ENCODE data around the gene PEX10.

The PEX10 gene

DNA sequence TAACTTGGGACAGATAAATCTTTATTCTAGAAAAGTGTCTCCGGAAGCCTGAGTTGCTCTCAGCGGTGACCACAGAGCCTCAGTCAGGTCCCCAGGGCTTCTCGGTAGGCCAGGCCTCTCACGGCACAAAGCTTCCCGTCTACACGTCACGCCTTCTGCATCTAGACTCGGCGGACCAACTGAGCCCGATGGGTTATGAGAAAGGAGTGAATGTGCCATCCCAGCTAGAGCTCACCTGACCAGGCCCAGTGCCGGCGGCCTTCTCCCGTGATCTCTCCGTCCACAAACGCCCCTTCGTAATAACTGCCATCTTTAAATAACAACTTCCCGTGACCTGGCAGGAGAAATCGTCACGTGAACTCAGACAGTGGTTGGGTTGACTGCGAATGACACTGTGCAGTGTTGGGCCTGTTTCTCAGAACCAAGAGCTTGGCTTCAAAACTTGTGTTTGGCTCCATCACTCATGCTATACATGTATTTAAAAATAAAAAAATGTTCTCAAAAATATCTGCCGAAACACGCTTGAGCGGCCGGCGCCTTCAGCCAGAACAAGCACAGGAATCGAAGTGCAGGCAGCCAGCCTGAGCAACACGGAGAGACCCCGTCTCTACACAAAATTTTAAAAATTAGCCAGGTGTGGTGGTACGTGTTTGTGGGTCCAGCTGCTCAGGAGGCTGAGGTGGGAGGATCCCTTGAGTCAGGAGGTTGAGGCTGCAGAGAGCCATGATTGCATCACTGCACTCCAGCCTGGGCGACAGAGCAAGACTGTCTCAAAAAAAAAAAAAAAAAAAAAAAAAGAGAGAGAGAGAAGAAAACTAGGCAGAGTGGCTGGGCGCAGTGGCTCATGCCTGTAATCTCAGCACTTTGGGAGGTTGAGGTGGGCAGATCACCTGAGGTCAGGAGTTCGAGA, 24.1 kb downstream of the PEX10 start:
- no peak for DNase-seq (ENCODE audit: low read depth in 2 of 2)

DNA sequence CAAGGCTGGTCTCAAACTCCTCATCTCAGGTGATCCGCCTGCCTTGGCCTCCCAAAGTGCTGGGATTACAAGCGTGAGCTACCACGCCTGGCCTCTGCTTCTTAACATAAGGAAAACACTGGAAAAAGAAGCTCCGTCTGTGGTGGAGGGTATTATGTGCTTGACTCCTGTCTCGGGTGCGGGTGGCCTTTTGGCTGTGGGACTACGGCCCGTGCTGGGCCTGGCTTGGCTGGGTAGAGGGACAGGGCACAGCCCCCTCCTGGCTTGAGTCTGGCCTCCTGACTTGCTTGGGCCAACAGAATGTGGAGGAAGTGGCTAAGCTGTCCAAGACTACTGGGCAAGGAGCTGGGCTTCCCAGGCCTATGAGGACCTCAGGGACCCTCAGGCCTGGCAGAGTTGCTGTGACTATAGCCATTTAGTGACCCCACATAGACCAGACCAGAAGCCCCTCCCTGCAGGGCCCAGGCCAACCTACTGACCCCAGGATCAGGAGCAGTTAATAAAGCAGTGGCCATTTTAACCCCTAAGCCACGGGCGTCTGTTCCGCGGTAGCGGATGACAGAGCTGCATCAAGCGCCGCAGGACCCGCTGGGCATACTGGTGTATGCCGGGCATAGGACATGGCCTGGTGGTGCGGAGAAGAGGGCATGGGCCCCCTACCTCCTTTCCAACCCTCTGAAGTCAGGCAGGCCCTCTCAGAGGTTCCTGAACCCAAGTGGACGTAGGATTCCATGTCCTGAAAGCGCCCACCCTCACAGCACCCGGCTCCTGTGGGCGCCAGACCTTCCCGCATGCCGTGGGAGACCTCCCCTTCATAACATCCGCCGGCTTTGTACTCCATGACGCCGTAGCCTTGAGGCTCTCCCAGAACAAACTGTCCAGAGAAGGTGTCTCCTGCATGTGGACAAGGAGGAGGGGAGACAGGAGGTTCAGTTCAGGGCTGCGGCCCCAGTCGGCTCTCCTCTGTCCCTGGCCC, 25.4 kb downstream of the PEX10 start:
- DNase-seq (ENCODE audit: low read depth in 2 of 2), result no peak

DNA sequence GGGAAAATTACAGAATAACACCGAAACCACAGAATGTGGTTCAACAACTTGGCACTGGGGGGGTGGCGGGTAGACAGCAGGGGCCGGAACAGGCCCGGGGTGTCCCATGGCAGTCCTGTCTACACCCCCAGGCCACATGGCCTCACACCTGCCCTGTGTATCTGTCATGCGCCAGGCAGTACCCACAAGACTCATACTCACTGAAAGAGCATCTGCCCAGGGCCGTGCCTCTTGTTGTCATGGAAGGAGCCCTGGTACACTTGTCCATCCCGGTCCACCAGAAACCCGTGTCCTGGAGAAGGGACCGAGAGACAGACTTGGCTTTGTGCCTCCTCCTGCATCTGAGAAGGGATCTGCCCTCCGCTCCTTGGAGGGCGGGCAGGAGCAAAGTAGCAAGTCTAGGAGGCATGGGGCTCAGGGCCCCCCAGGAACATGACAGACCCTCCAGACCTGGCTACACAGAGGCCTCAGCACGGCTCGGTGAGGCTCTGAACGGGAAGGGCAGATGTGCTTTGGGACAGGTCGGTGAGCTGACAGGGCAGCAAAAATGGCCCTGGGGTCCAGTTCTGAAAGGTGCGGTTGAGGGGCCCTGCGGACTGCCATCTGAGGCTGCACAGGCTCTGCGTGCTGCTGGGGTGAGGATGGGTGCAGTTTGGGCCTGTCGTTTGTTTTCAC, 26.6 kb downstream of the PEX10 start:
- DNase-seq (ENCODE audit: low read depth in 2 of 2), result no peak

DNA sequence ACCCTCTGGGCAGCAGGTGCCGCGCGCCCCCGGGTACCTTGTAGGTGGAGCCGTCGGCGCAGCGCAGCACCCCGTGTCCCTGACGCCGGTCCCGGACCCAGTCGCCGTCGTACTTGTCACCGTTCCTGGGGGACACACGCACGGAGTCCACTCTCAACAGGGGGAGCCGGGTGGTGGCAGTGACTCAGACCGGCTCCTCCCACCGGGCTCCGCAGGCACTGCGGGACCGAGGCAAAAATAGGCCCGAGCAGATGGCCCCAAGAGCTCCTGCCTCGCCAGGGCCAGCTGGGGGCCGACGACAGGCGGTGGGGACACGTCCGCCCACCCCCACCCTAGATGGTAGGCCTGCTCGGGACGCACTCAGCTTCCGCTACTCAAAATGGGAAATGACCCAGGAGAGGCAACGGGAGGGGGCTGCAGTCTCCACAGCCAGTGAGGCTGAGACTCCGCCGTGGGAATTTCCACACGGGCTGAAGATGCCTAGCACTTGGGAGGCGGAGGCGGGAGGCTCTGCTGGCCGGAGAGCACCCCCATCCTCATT, 27.4 kb downstream of the PEX10 start:
- DNase-seq (ENCODE audit: low read depth in 2 of 2), result no peak

DNA sequence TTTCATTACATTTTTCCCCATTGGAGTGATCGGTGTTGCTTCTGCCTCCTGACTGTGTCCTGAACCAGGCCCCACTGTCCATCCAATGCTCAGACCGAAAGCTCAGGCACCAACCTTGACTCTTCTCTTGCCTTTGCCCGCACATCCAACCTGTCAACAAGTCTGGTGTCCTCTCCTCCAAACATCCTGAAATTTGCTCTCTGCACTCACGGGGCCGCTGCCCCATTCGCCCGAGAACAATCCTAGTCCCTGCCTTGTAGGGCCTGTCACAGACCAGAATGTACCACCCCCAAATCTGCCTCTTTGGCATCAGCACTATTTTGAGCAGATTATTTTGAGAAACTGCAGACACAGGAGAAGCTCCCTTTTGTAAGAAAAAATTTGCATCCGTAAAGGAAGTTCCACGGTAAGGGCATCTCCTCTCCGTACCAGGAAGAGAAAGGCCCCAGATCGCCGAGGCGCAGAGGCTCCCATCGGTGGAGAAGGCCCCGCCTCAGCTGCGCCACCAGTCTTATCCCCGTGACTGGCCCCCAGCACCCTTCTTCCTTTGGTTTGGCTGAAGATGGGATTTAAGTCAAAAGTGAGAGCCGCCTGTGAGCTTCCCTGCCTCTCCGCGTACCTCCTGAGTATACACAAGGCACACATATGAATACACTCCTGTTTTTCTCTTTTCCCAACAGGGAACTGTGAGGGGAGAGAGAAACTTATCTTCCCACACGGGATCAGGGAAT, 28.1 kb downstream of the PEX10 start:
- DNase-seq (ENCODE audit: low read depth in 2 of 2), result no peak

DNA sequence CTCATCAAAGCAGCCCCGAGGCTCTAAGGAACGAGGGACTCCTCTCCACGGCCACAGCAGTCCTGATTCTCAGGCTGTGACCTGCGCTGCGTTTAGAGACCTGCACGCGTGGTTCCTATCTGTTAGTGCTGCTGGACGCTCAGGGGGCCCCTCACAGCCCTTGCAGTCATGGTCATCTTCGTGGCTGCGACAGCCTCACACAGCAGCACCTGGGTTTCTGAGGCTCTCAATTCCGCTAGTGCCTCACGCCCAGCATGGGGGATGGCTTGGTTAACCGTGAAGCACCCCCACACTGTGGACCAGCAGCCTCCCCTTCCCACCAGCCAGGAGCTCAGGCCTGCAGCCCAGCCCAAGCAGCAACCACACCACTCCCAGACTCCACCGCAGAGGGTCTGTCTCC, 28.8 kb downstream of the PEX10 start:
- DNase-seq (ENCODE audit: low read depth in 2 of 2), result no peak

DNA sequence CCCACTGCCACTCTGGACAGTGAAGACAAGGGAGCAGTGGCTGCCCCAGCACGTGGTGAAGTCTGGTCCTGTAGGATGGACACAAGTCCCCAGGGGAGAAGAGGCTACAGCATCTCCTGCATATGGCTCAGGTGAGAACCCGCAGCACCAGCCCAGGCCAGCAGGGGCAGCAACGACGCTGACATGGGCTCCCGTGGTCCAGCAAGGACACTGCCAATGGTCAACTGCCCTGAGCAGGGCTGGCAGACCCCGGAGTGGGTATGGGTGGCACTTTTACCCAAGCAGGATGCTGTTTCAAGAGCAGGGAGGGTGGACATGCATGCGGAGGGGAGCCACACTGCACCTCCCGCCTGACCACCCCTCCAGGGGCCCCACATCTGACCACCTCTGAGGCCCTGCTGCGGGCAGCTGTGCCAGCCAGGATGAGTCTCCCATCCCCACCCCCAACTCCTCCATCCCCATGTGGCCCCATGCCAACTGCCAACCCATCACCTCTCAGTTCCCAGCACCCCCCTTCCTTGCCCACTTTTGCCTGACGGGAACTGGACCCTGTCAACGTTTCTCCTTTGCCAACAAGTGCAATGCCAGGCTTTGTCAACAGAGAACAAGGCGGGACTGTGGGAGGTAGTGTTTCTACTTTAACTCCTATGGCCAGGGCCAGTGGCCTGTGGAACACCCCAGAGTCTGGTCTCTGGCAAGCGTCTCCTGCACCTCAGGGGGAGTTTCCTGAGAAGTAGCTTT, 29.6 kb downstream of the PEX10 start:
- DNase-seq (ENCODE audit: low read depth in 2 of 2), result no peak

DNA sequence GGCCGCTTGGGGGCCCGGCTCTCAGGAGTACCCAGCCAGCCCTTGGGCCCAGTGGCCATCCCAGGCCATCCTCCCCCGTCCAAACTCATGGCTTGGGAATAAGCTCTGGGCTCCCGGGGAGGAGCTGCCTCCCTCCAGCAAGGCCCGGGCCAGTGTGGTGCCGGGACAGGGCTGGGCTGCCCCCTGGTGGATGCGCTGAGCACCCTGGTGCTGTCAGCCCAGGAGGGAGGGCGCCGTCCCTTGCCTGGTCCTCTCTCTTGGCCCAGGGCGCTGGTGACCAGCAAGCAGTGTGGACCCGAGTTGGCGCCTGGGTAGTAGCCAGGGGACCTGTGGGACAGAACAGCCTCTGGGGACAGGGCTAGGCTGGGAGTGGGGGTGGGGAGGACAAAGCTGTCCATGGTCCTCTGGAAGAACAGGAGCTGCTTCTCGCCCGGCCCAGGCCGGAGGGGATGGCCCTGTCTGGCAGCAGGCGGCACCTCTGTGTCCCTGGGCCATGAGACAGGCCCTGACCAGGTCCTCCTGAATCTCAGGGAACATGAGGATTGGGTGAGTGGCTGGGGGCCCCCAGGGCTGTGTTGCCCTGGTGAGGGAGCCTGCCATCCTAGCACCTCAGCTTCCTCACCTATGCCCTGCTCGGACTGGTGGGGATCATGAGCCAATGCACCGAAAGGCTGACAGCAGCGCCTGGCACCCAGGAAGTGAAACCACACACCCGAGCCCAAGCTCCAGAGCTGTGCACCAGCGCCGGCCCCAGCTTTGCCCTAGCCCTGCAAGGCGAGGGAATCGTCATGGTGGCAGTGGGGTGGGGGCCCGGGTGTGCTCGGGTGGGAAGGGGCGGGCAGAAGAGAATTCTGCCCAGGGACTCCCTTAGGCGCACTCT, 30.4 kb downstream of the PEX10 start:
- DNase-seq (ENCODE audit: low read depth in 2 of 2), result peak; percentile 67 to 80

DNA sequence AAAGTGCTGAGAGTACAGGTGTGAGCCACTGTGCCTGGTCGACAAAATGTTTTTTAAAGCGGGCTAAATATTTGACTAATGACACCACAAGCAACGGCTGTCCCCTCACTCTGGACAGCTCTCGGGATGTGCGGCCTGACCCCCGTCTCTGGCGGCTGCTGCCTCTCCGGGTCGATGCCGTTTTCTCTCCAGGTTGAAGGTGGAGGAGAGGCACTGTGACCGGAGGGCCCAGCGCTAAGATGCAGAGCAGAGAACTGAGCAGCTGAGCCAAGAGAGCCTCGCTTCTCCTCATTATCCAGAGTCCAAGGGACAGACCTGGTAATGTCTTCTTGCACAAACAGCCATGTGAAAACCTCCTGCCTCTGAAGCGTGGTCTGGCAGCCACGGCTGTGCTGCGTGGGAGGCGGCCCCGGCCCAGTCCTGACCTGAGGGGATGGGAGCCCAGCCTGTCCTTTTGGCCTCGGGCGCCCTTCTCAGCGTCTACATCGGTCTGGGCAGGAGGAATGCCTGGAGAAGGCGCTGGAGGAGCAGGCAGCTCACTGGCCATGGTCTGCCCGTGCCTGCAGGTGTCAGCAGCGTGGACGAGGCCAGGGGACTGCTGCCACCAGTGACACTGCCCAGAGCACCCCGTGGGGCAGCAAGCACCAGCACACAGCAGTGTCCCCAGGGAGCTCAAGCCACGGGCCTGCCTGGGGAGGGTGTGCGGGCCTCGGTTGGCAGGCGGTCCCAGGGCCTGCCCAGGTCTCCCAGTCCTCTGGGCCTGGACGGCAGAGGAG, 31.4 kb downstream of the PEX10 start:
- DNase-seq (ENCODE audit: low read depth in 2 of 2), result no peak

DNA sequence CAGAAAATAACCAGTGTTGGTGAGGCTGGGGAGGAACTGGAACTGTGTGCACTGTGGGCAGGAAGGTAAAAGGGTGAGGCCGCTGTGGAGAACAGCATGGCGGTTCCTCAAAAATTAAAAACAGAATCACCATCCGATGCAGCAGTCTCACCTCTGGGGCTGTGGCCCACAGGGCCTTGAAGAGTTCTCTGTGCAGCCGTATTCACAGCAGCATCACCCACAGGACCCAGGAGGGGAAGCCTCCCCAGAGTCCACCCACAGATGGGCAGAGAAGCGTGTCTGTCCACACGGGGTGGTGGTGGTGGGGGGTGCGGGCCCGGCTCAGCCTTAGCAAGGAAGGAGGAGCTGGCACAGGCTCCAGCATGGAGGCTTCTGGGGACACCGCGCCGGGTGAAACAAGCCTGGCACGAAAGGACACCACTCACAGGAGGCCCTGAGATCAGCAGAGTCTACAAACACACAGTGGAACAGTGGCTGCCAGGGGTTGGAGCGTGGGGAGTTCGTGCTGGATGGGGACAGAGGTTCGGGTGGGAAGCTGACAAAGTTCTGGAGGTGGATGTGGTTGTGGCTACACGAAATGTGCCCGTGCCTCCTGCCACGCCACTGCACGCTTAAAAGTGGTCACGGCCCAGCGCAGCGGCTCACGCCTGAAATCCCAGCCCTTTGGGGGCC, 32.5 kb downstream of the PEX10 start:
- no peak for DNase-seq (ENCODE audit: low read depth in 2 of 2)

DNA sequence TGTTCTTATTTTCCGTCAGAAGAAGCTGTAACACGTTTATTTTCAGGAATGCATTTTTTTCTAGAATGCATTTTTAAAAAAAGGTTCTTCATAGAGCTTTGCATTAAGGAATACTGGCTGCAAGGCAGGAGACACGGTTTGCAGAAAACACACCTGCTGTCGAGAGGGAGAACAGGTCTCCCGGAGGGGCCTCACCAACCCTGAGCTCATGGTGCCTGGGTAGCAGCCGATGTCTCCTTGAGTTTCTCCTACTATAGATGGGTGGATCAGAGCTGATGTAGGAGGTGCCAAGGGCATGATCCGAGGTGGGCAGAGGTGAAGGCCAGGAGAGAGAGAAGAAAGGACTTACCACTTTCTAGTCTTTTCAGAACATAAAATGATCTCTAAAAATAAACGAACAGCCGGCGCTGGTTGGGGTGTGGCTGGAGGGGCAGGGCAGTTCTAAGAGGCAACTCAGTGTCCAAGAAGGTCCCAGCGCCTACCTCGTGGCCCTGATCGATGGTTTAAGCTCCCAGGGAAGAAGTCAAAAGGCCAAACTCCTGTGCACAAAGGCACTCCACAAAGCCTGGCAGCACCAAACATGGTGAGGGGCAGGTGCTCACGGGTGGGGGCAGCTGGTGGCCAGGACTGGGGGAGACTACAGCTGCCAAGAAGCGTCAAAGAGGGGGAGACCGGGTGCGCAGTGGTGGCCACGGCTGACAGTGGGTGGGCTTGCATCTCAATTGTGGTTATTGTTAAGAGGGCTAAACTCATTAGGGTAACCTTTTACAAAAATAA, 33.2 kb downstream of the PEX10 start:
- no peak for DNase-seq (ENCODE audit: low read depth in 2 of 2)

DNA sequence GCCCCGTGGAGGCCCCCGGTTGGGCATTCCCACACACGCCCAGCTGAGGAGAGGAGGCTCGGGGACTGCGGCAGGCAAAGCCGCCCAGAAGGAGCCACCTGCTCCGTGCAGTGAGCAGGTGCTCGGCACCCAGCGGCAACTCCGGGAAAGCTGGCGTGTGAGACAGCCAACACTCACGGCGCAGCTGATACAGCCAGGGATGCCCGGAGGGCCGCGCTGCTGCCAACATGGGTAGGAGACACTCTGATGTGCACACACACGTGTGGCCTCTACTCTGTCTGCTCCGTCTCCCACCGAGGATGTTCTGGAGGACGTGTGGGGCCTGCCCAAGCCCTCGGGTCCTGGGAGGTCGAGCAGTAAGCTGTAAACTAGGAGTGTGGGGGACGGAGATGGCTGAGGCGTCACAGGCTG, 33.9 kb downstream of the PEX10 start:
- DNase-seq (ENCODE audit: low read depth in 2 of 2), result no peak

DNA sequence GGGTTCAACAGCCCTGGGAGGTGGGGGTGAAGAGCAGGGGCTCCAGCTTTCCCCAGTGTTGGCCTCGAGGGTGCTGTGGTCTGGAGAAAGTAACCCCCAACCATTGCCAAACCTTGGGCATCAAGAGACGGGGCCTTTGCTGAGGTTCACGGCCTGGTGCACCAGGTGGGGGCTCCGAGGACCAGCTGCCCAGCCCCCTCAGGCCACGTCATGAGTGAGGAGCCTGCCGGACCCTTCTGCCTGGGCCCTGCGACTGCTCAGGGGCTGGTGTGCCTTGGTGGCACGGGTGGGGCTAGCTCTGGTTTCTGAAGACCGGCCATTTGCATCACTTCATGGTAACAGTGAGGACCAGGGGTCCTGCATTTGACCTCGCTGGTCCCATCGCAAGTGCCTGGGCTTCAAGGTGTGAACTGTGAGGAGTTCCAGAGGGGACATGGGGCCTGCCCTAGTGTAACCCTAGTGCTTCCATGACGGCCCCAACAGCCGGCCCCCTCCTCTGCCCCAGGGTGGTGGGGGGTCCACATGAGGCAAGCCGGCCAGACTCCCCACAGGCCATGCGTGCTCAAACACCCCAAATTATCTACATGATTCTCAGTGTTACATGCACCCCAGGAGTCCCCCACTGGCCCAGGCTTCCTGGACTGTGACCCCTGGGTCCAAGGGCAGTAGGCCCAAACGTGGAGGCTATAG, 34.5 kb downstream of the PEX10 start:
- DNase-seq (ENCODE audit: low read depth in 2 of 2), result no peak

DNA sequence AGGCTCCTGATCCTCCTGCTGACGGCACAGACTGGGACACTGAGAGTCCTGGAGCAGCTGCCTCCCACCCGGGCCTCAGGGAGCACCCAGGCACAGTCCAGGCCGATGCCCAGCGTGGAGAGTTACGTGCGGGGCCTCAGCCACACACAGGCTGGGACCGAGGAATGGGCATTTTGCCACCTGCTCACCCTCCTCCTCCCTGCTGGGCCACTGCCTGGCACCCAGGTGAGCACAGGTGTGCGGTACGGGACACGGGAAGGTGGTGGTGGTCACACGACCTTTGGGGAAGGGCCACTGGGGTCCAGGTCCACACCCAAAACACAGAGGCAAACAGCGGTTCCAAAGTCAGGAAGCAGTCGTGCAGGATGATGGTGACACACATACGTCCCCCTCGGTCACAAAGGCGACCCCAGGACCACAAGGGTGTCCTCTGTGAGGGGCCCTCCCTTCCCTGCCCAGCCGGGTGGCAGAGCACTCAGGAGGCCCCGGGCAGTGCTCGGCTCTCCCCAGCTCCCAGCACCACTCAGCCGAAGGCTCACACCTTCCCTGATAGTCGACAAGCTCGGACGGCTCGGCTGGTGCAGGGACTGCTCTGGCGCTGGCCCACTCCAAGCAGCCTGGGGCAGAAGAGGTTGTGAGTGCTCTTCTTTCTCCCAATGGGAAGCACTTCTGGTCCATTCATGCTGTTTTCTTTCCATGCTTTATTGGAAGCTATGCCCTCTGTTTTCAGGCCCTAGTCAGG, 35.3 kb downstream of the PEX10 start:
- DNase-seq (ENCODE audit: low read depth in 2 of 2), result no peak

DNA sequence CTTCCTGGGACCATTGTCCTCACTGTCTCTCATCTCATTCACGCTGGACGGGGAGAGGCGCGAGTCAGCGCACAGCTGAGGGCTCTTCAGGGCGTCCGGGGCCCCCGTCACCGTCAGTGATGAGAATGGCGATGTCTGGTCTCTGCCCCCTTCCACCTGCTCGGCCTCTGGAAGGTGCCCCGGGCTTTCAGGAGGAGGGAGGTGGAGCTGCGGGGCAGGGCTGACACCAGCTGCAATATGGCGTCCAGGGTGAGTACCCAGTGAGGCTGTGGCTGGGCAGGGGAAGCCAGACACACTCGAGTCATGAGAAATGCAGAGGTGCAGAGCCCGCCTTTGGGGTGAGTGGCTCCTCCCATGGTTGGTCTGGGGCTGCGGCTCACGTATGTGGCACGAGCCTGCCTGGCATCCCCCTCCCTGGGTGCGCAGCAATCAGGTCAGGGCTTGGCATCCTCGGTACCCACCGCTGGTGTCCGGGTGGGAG, 36.1 kb downstream of the PEX10 start:
- DNase-seq (ENCODE audit: low read depth in 2 of 2), result no peak

DNA sequence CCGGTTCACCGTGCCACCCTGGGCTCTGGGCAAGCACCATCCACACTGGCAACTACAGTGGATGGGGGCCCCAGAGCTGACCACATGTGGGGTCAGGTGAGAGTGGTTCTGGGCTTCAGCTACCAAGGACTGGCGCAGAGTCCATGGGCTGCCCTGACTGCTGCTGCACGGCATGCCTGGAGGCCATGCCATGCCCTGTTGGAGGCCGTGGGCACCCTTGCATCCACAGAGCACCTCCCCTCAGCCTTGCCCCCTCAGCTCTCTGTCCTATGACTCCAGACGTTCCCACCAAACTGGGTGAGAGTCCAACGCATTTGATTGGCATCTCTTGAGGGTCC, 36.5 kb downstream of the PEX10 start:
- DNase-seq (ENCODE audit: low read depth in 2 of 2), result no peak

Measured in stimulated activated CD4-positive, alpha-beta T cell treated with anti-CD3 and anti-CD28 coated beads, Interleukin-1b, Interleukin-23, amount 100 ng/mL, for 4 hours (primary cell).